Endodermal cell (in vitro differentiated cells): Measurements from ENCODE around the gene NFIA. TPM values are rescaled to one million over a fixed set of nuclear protein-coding genes. Genes with fewer than 3 reads are reported as not detected.

Experiments
- DNase-seq: peaks from one replicate; pipeline ENCODE4 v3.0.0-alpha.2; 2017
- H3K27ac ChIP-seq: 2 replicates; pipeline ENCODE4 v1.5.1; 2013; ENCODE audit warnings: mild to moderate bottlenecking, low read depth, low read length, moderate library complexity
- H3K27me3 ChIP-seq: 2 replicates; pipeline ENCODE4 v1.6.1; 2013; ENCODE audit warnings: mild to moderate bottlenecking, low read length, moderate library complexity; ENCODE audit not compliant: insufficient read depth, control insufficient read depth, poor library complexity, severe bottlenecking
- H3K36me3 ChIP-seq: 2 replicates; pipeline ENCODE4 v1.7.0; 2013; ENCODE audit warnings: mild to moderate bottlenecking, low read length, moderate library complexity; ENCODE audit not compliant: control insufficient read depth, insufficient read depth
- H3K4me1 ChIP-seq: one replicate; pipeline ENCODE4 v1.7.0; 2013; ENCODE audit warnings: low read length; ENCODE audit not compliant: control insufficient read depth, insufficient read depth
- H3K4me3 ChIP-seq: 2 replicates; pipeline ENCODE4 v1.5.1; 2013; ENCODE audit warnings: mild to moderate bottlenecking, low read length, moderate library complexity
- H3K9ac ChIP-seq: 2 replicates; pipeline ENCODE4 v1.6.1; 2013; ENCODE audit warnings: mild to moderate bottlenecking, low read length, moderate library complexity; ENCODE audit not compliant: poor library complexity, severe bottlenecking; ENCODE audit errors: extremely low read depth
- H3K9me3 ChIP-seq: 2 replicates; pipeline ENCODE4 v1.6.1; 2013; ENCODE audit warnings: mild to moderate bottlenecking, low read length, moderate library complexity; ENCODE audit not compliant: control insufficient read depth
- H3K27ac Mint-ChIP-seq: 2 replicates; pipeline ENCODE4 v1.8.0; 2020; ENCODE audit warnings: mixed read lengths
- H3K27me3 Mint-ChIP-seq: 2 replicates; pipeline ENCODE4 v1.8.0; 2021; ENCODE audit warnings: mild to moderate bottlenecking, mixed read lengths; ENCODE audit not compliant: insufficient read depth
- H3K36me3 Mint-ChIP-seq: 2 replicates; pipeline ENCODE4 v1.8.0; 2020; ENCODE audit warnings: low read depth, mixed read lengths
- H3K4me1 Mint-ChIP-seq: 2 replicates; pipeline ENCODE4 v1.8.0; 2020; ENCODE audit warnings: mixed read lengths
- H3K4me3 Mint-ChIP-seq: 2 replicates; pipeline ENCODE4 v1.8.0; 2020; ENCODE audit warnings: mild to moderate bottlenecking, moderate library complexity, mixed read lengths
- H3K9me3 Mint-ChIP-seq: 2 replicates; pipeline ENCODE4 v1.8.0; 2020; ENCODE audit warnings: mild to moderate bottlenecking, mixed read lengths
- WGBS, 2 experiments: methylation state at CpG; one replicate each; pipeline versions ENCODE4 v1.1.5 to v1.1.7; 2013; ENCODE audit warnings: missing lambda C conversion rate in 2 of 2, mixed read lengths in 1 of 2; ENCODE audit not compliant: insufficient coverage in 1 of 2, insufficient read length in 1 of 2; 5-methylcytosine and 5-hydroxymethylcytosine counted together
- total RNA-seq, 2 donors: library from RNA; stranded (reverse); fragmentation: NEBNext Ultra II Directional in 1 of 2; extraction: Animal tissue kit (Norgen Biotek cat#: 25700) in 1 of 2; gene quantifications; 2 replicates in 1 of 2; 3 replicates in 1 of 2; pipeline ENCODE4 v1.2.1, GENCODE V29; 2021
- TF ChIP-seq, protein P1 (sequence below): fragments of 200-600 bp; sonication (generic); conservative IDR thresholded peaks from 2 replicates; pipeline ENCODE4 v1.5.0; 2021; ENCODE audit warnings: antibody characterized with exemption, mild to moderate bottlenecking

Gene NFIA
- total RNA-seq, 2 donors from 2014 or later: 2.3 to 3.8 TPM

DNA sequence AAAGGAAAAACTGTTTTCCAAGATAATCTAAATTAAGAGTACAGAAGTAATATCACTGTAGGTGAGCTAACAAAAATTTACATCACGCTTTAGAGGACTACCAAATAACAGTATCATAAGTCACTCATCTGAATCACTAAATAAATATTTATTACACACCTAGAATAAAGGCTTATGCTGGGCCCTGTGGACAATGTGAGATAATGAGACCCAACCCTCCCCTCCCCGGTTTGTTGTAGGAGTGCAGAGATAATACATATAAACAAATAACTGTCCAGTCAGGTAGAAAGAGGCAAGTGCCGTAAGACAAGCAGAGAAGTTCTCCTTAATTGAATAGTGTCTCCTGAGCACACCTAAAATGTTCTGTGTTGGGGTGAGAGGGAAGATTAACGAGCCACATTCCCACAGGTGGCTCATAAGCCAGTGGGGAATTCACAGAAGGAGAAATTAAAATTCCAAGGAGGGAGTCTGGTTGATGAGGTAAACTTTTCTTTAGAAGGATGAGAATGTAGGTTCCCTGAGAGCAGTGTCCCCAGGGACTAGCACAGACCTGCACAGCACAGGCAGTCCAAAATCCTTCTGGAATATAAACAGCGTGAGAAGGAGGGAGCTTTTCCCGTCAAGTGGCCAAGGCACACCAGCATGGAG, 241.4 kb downstream of the NFIA start:
- H3K9me3 Mint-ChIP-seq: peaks cover 3% of the 10 kb centered on the region
- H3K27ac ChIP-seq: no peak overlapping the region
- H3K4me3 ChIP-seq: no peak overlapping the region

GRCh38 chr1:61326713-61327112, 244.4 kb downstream of the NFIA start:
- no peaks in the 10 kb centered on the region for H3K27me3 Mint-ChIP-seq

More for the DNA sequence above, 241.4 kb downstream of the NFIA start:
- H3K4me3 Mint-ChIP-seq: no peak overlapping the region
- H3K4me1 ChIP-seq: peaks cover 6% of the 10 kb centered on the region
- H3K36me3 Mint-ChIP-seq: no peaks in the 10 kb centered on the region
- 95 to 100% methylated on average over 3 to 6 of the region's 6 CpGs for WGBS, 2 experiments
- H3K4me1 Mint-ChIP-seq: peaks cover 17% of the 10 kb centered on the region
- TF ChIP-seq, protein P1, sequence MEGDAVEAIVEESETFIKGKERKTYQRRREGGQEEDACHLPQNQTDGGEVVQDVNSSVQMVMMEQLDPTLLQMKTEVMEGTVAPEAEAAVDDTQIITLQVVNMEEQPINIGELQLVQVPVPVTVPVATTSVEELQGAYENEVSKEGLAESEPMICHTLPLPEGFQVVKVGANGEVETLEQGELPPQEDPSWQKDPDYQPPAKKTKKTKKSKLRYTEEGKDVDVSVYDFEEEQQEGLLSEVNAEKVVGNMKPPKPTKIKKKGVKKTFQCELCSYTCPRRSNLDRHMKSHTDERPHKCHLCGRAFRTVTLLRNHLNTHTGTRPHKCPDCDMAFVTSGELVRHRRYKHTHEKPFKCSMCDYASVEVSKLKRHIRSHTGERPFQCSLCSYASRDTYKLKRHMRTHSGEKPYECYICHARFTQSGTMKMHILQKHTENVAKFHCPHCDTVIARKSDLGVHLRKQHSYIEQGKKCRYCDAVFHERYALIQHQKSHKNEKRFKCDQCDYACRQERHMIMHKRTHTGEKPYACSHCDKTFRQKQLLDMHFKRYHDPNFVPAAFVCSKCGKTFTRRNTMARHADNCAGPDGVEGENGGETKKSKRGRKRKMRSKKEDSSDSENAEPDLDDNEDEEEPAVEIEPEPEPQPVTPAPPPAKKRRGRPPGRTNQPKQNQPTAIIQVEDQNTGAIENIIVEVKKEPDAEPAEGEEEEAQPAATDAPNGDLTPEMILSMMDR: no peak
- no peaks in the 10 kb centered on the region for H3K36me3 ChIP-seq
- H3K27me3 Mint-ChIP-seq: no peaks in the 10 kb centered on the region
- H3K27ac Mint-ChIP-seq: no peak overlapping the region
- H3K9ac ChIP-seq: no peak overlapping the region
- no peak for DNase-seq
- no peaks in the 10 kb centered on the region for H3K27me3 ChIP-seq
- no peaks in the 10 kb centered on the region for H3K9me3 ChIP-seq

GRCh38 chr1:61327436-61327835, 245.1 kb downstream of the NFIA start:
- H3K36me3 Mint-ChIP-seq: no peaks in the 10 kb centered on the region
- no peak overlapping the region for H3K27ac Mint-ChIP-seq
- Histone ChIP-seq H3K9me3 (no peaks in the 10 kb centered on the region), H3K4me1 (no peaks in the 10 kb centered on the region), H3K9ac (no peak overlapping the region), H3K36me3 (no peaks in the 10 kb centered on the region), H3K27ac (no peak overlapping the region), H3K4me3 (no peak overlapping the region), H3K27me3 (no peaks in the 10 kb centered on the region)
- peaks cover 11% of the 10 kb centered on the region for H3K4me1 Mint-ChIP-seq
- no peak overlapping the region for H3K4me3 Mint-ChIP-seq
- H3K27me3 Mint-ChIP-seq: no peaks in the 10 kb centered on the region
- peaks cover 3% of the 10 kb centered on the region for H3K9me3 Mint-ChIP-seq
- TF ChIP-seq, protein P1: no peak
- no peak for DNase-seq
- 89 to 93% methylated on average over 3 to 4 of the region's 5 CpGs for WGBS, 2 experiments

More at GRCh38 chr1:61326713-61327112, 244.4 kb downstream of the NFIA start:
- no peak for DNase-seq
- H3K27ac Mint-ChIP-seq: no peak overlapping the region
- WGBS, 2 experiments: 97% methylated on average over 2 of the region's 2 CpGs; no CpG with 5 or more reads in 1 of the 2 experiments
- H3K36me3 Mint-ChIP-seq: no peaks in the 10 kb centered on the region
- TF ChIP-seq, protein P1: no peak
- Histone ChIP-seq H3K27me3 (no peaks in the 10 kb centered on the region), H3K4me1 (no peaks in the 10 kb centered on the region), H3K27ac (no peak overlapping the region), H3K36me3 (no peaks in the 10 kb centered on the region), H3K9me3 (no peaks in the 10 kb centered on the region), H3K9ac (no peak overlapping the region), H3K4me3 (no peak overlapping the region)
- H3K4me3 Mint-ChIP-seq: no peak overlapping the region
- peaks cover 3% of the 10 kb centered on the region for H3K9me3 Mint-ChIP-seq
- peaks cover 5% of the 10 kb centered on the region for H3K4me1 Mint-ChIP-seq
